NCI-H187 (cell line): ENCODE measurements around the gene CADPS.
A peak's percentile ranks its signal among the peaks of the same experiment; 100 is the strongest.

ENCODE experiments used
- DNase-seq, 2 experiments: peaks; one replicate each; lab custom pipeline; 2025; lab: John Stamatoyannopoulos, UW

Gene CADPS

DNA sequence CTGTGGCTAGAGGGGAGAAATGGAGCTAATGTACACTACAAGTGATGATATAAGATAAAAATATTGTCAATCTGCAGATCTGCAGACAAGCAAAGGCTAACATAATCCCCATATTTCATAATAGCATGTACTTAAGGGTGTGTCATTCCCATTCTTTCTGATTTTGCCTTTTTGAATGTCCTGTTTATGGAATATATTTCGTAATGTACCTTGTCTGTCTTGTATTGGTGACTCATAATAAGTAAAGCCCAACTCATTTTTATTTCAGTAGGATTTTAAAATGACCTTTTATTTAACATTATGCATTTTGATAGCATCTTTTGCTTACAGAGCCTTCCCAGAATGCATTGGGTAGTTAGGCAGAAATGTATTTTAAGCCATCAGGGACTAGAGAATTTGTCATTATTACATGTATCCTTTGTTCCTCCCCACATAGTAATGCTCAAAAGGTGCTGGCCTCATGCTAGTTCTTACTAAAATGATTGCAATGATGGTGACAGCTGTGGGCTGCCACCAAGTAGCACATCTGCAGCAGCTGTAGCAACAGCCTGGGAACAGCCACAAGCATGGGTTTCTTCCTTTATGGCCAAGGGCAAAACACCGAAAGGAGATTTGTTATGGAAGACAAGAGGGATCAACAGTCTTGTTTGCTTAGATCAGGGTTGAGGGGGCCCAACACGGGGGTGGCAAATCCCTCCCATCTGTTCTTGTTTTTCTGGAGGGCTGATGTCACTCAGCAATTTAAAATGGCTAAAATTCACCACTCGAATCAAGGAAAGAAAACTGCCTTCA, 188.5 kb downstream of the CADPS start:
- no peak for DNase-seq

GRCh38 chr3:62682826-62683225, 192.4 kb downstream of the CADPS start:
- DNase-seq, result no peak

DNA sequence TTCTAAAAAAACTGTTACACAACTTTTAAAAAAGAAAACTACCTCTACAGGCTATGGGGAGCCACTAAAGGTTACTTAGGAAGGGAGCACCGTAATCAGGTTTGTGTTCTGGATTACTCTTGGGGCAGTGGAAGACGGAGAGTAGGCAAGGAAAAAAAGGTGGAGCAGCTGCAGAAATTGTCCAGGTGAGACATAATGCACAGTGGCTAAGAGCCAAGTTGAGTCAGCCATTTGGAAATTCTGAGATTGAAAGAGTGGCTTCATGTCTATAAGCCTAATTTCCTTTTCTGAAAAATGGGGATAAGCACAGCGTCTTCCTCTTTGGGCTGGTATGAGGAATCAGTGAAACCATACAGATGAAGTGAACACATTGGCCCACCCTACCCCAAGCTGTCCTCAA, 195.2 kb downstream of the CADPS start:
- no peak for DNase-seq

DNA sequence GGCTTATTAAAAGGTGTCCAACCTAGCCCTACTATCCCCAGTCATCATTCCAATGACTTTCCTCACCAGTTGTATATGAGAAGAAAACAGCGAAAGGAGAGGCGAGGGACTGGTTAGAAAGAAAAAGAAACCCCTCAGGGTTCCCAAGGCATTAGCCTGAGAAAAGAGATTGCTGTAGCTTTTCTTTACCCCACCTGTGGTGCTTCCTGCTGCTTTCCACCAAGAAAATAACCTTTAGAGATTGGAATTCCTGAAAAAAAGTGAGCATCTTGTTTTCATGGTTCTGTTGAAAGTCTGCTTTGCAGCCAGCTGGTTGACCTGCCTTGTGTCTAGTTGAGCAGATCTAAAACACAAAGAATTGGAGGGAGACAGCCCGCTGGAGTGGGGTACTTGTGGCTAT, 196.4 kb downstream of the CADPS start:
- DNase-seq, result no peak

- DNase-seq, result no peak
Observed at GRCh38 chr3:62677926-62678325, 197.3 kb downstream of the CADPS start.

DNA sequence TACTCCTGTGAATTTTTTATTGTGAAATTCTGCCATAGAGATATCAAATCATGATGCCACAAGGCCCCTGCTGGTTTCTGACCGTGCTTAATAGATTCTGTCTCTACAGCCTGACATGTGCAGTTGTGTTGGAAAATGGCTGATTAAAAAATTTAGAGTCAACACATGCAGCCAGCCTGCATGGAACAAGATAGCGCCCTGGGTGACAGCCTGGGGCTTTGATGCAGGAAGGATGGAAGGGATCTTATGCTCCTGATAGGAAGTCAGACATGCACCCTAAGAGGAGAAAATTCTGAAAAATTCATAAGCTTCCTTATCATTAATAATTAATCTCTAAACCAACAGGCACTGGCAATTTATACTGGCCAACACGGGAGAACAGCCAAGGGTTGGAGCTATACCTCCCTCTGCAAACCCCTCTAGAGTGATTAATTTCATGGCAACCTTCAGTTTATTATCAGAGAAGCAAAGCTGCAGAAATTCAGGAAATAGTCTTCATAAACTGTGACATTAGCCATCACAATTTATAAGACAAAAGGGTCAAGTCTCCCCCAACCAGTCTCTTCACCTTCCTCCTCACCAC, 198.4 kb downstream of the CADPS start:
- DNase-seq, result no peak

GRCh38 chr3:62675492-62675891, 199.7 kb downstream of the CADPS start:
- DNase-seq, result no peak

DNA sequence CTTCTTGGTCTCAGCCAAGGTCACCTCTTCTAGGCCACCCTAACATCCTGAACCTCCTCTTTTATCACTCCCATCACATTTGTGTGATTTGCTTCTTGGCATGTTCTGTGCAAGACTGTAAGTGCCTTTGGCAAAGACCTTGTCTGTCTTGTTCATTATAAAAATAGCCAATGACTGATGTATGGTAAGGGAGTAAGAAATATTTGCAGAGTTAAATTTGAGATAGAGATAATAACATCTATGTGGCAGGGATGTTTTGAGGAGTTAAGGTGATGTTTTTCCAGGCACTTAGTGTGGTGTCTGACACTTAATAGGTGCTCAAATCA, 202.3 kb downstream of the CADPS start:
- DNase-seq, result no peak

- DNase-seq, result no peak
Observed at GRCh38 chr3:62672270-62672987, 202.8 kb downstream of the CADPS start.

DNA sequence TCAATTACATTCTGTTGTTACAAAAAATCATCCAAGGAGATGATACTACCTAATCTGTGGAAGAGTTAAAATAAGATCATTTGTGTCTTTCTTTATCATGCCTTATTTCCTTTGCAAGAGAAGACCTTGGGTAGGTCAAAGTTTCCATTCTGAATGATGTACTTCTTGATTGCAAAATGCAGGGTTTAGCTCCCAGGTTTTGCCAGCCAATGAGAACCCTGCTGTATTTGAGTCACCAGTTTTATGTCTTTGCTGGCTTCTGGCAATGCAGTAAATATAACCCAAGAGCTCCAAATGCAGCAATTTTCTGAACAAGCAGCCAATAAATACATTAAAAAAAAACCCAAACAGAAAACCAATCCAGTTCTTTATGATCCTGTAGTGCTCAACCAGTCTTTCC, 204.9 kb downstream of the CADPS start:
- DNase-seq, result no peak

- no peak for DNase-seq
Observed at GRCh38 chr3:62669161-62669560, 206.1 kb downstream of the CADPS start.

DNA sequence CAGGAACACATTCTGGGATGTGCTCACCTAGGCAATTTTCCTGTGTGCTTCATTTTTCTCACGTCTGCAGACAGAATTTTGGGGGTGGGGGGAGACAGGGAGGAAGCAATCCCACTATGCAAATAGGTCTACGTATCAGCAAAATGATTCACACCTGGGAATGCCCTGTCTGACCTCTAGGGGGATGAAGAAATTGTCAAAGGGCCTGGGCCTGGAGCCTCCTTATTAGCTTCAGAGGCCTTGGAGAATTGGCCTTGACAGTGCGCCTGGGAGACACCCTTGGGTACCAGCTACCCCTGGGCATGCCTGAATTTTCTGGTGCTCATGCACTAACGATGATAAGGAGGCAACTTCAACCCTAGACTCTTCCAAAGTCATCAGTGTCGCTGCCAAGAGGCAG, 207.5 kb downstream of the CADPS start:
- no peak for DNase-seq

- peak; percentile 10 to 31 for DNase-seq
Observed at GRCh38 chr3:62665627-62666437, 209.4 kb downstream of the CADPS start.

DNA sequence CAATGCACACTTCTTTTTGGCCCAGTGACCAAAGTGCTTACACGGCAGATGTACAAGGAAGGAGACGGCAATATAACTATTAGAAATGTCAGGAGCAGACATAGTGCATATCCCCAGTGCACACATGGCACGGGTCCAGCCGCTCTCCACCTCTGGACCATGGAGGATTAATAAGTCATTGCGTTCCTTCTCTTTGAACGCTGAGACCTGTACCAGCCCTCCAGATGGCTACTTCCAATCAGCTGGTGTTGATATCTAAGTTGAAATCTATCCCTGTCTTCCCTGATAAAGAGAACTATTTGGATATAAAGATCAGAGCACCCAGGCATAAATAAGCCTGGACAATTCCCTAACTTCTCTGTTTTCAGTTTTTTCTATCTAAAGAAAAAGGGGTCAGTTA, 212.5 kb downstream of the CADPS start:
- DNase-seq, result no peak

- DNase-seq, result no peak
Observed at GRCh38 chr3:62659660-62660059, 215.6 kb downstream of the CADPS start.

- no peak for DNase-seq
Observed at GRCh38 chr3:62655691-62656063, 219.5 kb downstream of the CADPS start.

DNA sequence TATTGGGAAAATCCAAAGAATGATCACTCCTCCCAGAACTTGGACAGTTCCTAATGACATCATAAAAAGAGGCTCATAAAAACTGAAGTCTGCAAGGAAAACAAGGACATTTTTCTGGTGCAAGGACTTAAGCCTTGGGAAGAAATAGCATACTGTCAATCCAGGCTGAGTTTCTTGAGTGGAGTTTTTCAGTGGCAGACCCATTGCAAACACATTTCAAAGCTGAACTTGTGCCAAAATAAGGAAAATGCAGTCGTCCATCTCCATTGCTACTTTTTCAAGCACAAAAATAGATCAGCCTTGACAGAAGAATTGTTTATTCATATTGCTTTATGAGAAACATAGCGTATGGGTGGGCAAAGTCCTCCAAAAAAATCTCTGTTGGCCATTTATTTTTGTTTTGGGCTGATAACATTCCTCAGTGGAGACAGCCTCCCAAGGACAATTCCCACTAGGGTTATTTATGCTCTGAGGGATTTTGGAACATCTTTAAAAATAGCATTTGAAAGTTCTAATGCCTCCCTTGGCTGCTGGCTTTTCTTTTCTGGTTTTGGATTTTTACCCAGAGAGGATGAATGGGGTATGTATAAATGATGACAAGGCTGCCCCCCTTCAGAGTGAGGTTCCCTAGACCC, 220.0 kb downstream of the CADPS start:
- no peak for DNase-seq

GRCh38 chr3:62653796-62654195, 221.4 kb downstream of the CADPS start:
- no peak for DNase-seq

GRCh38 chr3:62647711-62648110, 227.5 kb downstream of the CADPS start:
- no peak for DNase-seq

DNA sequence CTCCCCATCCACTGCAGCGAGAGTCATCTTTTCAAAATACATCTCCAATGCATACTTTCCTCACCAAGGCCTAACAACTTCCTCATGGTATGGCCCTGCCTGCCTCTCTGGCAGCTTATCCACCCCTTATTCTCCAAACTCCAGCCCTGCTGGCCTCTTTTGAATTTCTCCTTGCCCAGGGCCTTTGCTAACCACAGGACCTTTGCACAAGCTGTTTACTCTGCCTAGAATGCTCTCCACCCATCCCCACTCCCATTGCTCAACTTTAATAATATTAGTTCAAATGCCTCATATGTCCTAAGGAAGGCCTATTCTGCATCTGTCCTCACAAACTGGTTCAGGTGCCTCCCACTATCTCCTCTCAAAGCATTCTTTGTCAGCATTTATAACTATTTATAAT, 230.7 kb downstream of the CADPS start:
- DNase-seq, result no peak

DNA sequence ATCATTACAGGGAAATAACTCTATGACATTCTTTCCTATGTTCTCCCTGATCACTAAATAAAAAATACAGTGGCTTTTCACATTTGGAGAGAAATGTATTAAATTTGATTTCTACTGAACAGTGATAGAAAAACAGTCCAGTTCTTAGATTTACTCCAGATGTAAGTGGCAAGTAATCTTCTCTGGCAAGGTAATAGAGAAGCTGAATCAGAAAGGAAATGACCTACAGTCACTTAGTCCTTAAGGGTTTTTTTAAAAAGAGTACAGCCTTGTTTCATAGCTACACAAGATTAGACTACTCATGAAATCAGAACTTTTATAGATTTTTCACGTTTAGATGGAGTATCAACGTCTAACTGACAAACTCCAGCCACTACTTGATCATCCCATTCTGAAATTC, 236.9 kb downstream of the CADPS start:
- DNase-seq, result no peak

- DNase-seq, result no peak
Observed at GRCh38 chr3:62636235-62636826, 238.9 kb downstream of the CADPS start.
